Gastroesophageal sphincter (tissue), 4 donors: Measurements from ENCODE around the gene NFYC. TPM values are rescaled to one million over a fixed set of nuclear protein-coding genes. Genes with fewer than 3 reads are reported as not detected.

Experiments
- ATAC-seq: fragments of 150-250 bp; one replicate; pipeline ENCODE4 v1.9.1; 2016; ENCODE audit warnings: mild to moderate bottlenecking, moderate library complexity
- H3K27ac ChIP-seq, 4 donors: fragments of 200-600 bp; sonication (generic) in 3 of 4; 1 replicate in 3 of 4; 2 replicates in 1 of 4; pipeline ENCODE4 v1.5.1; 2016 to 2019
- H3K27me3 ChIP-seq: fragments of 200-600 bp; sonication (generic); one replicate; pipeline ENCODE4 v1.5.1; 2019
- H3K36me3 ChIP-seq, 2 donors: fragments of 200-600 bp; sonication (generic); one replicate each; pipeline ENCODE4 v1.5.1; 2019; ENCODE audit warnings: control low read depth in 1 of 2
- H3K4me1 ChIP-seq, 3 donors: fragments of 200-600 bp; sonication (generic); 1 replicate in 2 of 3; 2 replicates in 1 of 3; pipeline ENCODE4 v1.5.1; 2016 to 2019; ENCODE audit warnings: control low read depth in 2 of 3
- H3K4me3 ChIP-seq, 2 donors: fragments of 200-600 bp; sonication (generic); one replicate each; pipeline ENCODE4 v1.5.1; 2019; ENCODE audit warnings: mild to moderate bottlenecking in 1 of 2, moderate library complexity in 1 of 2
- H3K9me3 ChIP-seq, 3 donors: fragments of 200-600 bp; sonication (generic); one replicate each; pipeline ENCODE4 v1.5.1; 2017 to 2019; ENCODE audit warnings: control low read depth in 2 of 3
- EP300 ChIP-seq: sonication (generic); formaldehyde crosslinking; IDR thresholded peaks from one replicate; pipeline ENCODE4 v1.6.1; 2017; ENCODE audit warnings: antibody characterized with exemption, mild to moderate bottlenecking
- POLR2A ChIP-seq, 2 donors: fragments of 450-650 bp; IDR thresholded peaks; one replicate each; pipeline ENCODE4 v1.6.1; 2017; ENCODE audit warnings: antibody characterized with exemption in 2 of 2, mild to moderate bottlenecking in 2 of 2, moderate library complexity in 1 of 2
- POLR2AphosphoS5 ChIP-seq: sonication (generic); formaldehyde crosslinking; IDR thresholded peaks from one replicate; pipeline ENCODE4 v1.6.1; 2017; ENCODE audit warnings: antibody characterized with exemption
- WGBS, 2 donors: methylation state at CpG; one replicate each; pipeline ENCODE4 v1.1.5; 2018; ENCODE audit warnings: low coverage in 1 of 2; 5-methylcytosine and 5-hydroxymethylcytosine counted together
- total RNA-seq, 4 donors: library from RNA; depleted of rRNA; stranded (reverse); fragments of >200 nt; gene quantifications; one replicate each; pipeline ENCODE4 v1.1.0, GENCODE V29; 2016
- TF ChIP-seq, protein P1 (sequence below), 4 experiments: fragments of 200-600 bp in 2 of 4; fragments of 450-650 bp in 2 of 4; sonication (generic) in 1 of 4; IDR thresholded peaks; one replicate each; pipeline ENCODE4 v1.5.1; 2017 to 2019; ENCODE audit warnings: antibody characterized with exemption in 4 of 4, mild to moderate bottlenecking in 2 of 4, moderate library complexity in 2 of 4

Gene NFYC
- total RNA-seq, 4 donors from 2014 or later = 32.4 to 54.2 (median 46.5) TPM

DNA sequence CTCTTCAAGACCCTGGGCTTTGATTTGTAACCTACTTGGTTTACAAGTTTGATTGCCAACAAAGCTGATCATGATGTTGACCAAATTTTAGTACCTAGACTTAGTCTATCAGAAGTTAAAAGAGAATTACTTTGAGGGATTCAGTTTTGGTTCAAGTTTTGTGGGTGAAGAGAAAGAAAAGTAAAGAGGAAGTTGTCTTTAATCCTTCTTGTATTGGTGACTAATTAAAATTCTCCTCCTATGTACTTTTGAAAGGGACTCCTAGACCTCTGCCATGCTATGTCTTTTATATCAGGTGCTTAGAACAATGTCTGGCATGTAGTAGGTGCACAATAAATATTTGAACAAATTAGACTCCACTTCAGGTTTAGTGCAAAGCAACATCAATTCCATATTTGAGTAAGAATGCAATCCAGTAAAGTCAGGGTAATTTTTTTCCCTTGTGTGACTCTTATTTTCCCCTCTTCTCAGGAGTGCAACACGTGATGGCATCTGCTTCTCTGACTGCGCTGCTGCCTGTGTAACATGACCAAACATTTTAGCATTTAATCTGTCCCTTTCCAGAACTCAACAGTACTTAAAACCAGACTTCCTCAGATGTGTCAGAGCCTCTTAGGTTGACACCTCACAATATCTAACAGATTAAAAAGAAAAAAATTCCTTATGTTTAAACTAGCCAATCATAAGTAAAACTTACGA, 51.0 kb downstream of the NFYC start:
- Histone ChIP-seq H3K4me1 (peaks cover 13 to 89% (median 31%) of the 10 kb centered on the region in 3 donors), H3K27me3 (no peaks in the 10 kb centered on the region), H3K36me3 (peaks cover 0 to 4% of the 10 kb centered on the region in 2 donors), H3K9me3 (no peaks in the 10 kb centered on the region), H3K27ac (peak overlapping the region; percentile 31 to 75 (median 50)), H3K4me3 (no peak overlapping the region)
- TF ChIP-seq POLR2AphosphoS5 = peak; percentile 41
- no peak for TF ChIP-seq POLR2A (IDR thresholded peaks at IDR 0.05)
- WGBS, 2 donors = 55 to 58% methylated on average over 3 of the region's 3 CpGs
- no peak for ATAC-seq

DNA sequence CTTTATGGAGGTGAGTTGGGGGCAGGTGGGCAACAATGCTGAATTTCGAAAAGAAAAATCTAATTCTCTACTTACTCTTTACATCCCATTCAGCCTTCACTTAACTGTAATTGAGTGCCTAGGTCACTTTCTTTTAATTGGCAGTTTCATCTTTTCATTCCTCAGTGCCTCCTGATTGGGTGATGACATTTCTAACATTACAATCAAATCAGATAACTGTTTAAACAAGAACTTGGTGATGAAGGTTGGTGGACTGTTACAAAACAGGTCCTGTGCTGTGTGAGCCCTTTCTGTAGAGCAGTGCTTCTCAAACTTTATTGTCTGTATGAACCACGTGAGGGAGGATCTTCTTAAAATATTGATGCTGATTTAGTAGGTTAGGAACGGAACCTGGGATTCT, 51.9 kb downstream of the NFYC start:
- Histone ChIP-seq H3K27ac (peak overlapping the region in 3 of 4 donors; percentile 43 to 75 (median 57)), H3K27me3 (no peaks in the 10 kb centered on the region), H3K4me3 (no peak overlapping the region), H3K36me3 (peaks cover 0 to 14% of the 10 kb centered on the region in 2 donors), H3K4me1 (peaks cover 10 to 85% (median 31%) of the 10 kb centered on the region in 3 donors), H3K9me3 (no peaks in the 10 kb centered on the region)
- 89 to 92% methylated on average over 3 of the region's 3 CpGs for WGBS, 2 donors
- ATAC-seq = no peak
- TF ChIP-seq, protein P1, sequence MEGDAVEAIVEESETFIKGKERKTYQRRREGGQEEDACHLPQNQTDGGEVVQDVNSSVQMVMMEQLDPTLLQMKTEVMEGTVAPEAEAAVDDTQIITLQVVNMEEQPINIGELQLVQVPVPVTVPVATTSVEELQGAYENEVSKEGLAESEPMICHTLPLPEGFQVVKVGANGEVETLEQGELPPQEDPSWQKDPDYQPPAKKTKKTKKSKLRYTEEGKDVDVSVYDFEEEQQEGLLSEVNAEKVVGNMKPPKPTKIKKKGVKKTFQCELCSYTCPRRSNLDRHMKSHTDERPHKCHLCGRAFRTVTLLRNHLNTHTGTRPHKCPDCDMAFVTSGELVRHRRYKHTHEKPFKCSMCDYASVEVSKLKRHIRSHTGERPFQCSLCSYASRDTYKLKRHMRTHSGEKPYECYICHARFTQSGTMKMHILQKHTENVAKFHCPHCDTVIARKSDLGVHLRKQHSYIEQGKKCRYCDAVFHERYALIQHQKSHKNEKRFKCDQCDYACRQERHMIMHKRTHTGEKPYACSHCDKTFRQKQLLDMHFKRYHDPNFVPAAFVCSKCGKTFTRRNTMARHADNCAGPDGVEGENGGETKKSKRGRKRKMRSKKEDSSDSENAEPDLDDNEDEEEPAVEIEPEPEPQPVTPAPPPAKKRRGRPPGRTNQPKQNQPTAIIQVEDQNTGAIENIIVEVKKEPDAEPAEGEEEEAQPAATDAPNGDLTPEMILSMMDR (IDR thresholded peaks at IDR 0.05) = no peak
- no peak for TF ChIP-seq POLR2A (IDR thresholded peaks at IDR 0.05)
- TF ChIP-seq POLR2AphosphoS5 = no peak
- no peak for TF ChIP-seq EP300

DNA sequence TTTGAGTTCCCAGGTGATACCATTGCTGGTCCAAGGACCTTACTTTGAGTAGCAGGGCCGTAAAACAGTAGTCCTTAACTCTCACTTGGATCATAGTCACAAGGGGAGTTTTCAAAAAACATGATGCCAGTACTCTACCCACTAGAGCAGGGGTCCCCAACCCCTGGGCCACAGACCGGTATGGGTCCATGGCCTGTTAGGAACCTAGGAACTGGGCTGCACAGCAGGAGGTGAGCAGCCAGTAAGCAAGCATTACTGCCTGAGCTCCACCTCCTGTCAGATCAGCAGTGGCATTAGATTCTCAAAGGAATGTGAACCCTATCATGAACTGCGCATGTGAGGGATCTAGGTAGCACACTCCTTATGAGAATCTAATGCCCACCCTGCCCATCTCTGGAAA, 52.4 kb downstream of the NFYC start:
- no peaks in the 10 kb centered on the region for H3K27me3 ChIP-seq
- no peak for ATAC-seq
- H3K4me1 ChIP-seq = peaks cover 10 to 81% (median 31%) of the 10 kb centered on the region in 3 donors
- WGBS, 2 donors = 80% methylated on average over 1 of the region's 3 CpGs; no CpG with 5 or more reads in 1 of the 2 donors
- no peak for TF ChIP-seq POLR2A (IDR thresholded peaks at IDR 0.05)
- TF ChIP-seq EP300 = no peak
- no peak for TF ChIP-seq POLR2AphosphoS5
- peak overlapping the region in 2 of 4 donors; percentile 21 to 57 for H3K27ac ChIP-seq
- peaks cover 0 to 18% of the 10 kb centered on the region in 2 donors for H3K36me3 ChIP-seq
- no peaks in the 10 kb centered on the region for H3K9me3 ChIP-seq
- H3K4me3 ChIP-seq = no peak overlapping the region

DNA sequence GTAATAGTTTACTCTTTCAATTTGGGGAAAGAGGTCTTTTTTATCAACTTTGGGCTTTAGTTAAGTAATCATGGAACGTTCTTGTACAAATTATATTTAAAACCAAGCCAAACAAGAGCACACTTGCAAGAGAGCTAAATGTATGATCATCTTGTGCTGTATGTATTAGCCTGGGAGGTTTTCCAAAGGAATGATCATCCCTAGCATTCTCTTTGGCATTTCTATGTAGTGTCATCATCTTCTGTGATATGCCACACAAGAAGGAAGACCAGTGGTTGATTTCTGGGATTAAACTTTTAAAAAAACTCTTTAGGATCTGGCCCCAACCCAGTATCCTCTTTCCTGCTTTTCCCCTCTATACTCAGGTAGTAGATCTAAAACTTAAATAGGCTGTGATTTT, 53.7 kb downstream of the NFYC start:
- peak overlapping the region; percentile 0 to 55 (median 26) for H3K27ac ChIP-seq
- 0 to 13% methylated on average over 1 of the region's 1 CpG for WGBS, 2 donors
- H3K4me1 ChIP-seq = peaks cover 4 to 67% (median 18%) of the 10 kb centered on the region in 3 donors
- no peaks in the 10 kb centered on the region for H3K27me3 ChIP-seq
- no peaks in the 10 kb centered on the region for H3K9me3 ChIP-seq
- TF ChIP-seq, protein P1 (IDR thresholded peaks at IDR 0.05) = no peak
- TF ChIP-seq EP300 = no peak
- H3K36me3 ChIP-seq = peaks cover 0 to 31% of the 10 kb centered on the region in 2 donors
- H3K4me3 ChIP-seq = no peak overlapping the region
- no peak for ATAC-seq

DNA sequence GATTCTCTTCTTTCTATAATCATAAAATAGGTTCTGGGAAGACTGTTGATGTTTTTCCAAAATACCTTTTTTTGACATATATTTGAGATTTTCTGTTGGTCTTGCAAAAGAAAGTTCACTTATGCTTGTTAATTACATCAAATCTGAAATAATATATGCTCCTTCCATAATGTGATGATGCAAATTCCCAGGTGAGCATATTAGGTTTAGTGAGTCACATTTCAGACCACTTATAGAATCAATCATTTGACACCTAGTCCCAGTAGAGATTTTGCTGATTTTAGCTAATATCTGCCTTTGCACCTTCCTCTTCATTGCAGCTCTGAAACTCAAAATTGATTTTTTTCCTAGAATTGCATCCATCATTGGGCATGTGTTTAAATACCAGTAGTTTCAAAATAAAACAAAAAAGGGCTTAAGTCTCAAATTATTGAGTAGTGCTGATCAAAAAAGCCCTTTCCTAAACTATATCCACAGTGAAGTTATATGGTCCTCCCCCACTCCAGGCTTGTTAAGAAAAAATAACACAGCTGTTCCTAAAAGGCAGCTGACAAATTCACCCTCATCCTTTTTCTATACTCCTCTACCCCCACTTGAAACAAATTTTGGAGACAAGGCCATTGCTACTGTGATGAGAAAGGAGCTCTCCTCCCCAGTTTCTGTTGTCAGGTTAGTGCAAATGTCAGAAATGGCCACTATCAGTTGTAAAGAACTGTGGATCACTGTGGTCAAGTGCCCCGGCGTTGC, 55.0 kb downstream of the NFYC start:
- Histone ChIP-seq H3K36me3 (peaks cover 0 to 32% of the 10 kb centered on the region in 2 donors), H3K4me3 (no peak overlapping the region), H3K27ac (peak overlapping the region in 1 of 4 donors; percentile 19), H3K4me1 (peaks cover 3 to 54% (median 14%) of the 10 kb centered on the region in 3 donors), H3K27me3 (no peaks in the 10 kb centered on the region), H3K9me3 (no peaks in the 10 kb centered on the region)
- TF ChIP-seq POLR2AphosphoS5 (no peak), POLR2A (IDR thresholded peaks at IDR 0.05) (no peak), EP300 (no peak)
- TF ChIP-seq, protein P1 (IDR thresholded peaks at IDR 0.05) = no peak
- no peak for ATAC-seq
- 76 to 79% methylated on average over 2 of the region's 2 CpGs for WGBS, 2 donors
